HG03378 (cell line): Measurements from ENCODE around the gene TELO2.

ENCODE experiments used
- ATAC-seq: cut with Tn5 transposase; IDR thresholded peaks from one replicate; pipeline ENCODE4 v1.9.1; 2021; ENCODE audit warnings: mild to moderate bottlenecking, moderate library complexity; ENCODE audit not compliant: unreplicated experiment

Gene TELO2

GRCh38 chr16:1492923-1493745 lies at the start of gene TELO2:
Gene TELO2 (plus strand): TSS chr16:1493360. CDS start chr16:1494282, 922 bp downstream.
- peak; percentile 49 for ATAC-seq

GRCh38 chr16:1443403-1443973 lies 49.7 kb upstream of the TELO2 start:
- ATAC-seq = no peak

GRCh38 chr16:1443980-1444729 lies 49.0 kb upstream of the TELO2 start, which contains the start of gene CCDC154:
Gene CCDC154 (minus strand): TSS chr16:1444556. CDS start chr16:1444322, 234 bp downstream.
- no peak for ATAC-seq

- no peak for ATAC-seq
Observed at GRCh38 chr16:1444730-1445517, 48.2 kb upstream of the TELO2 start.

GRCh38 chr16:1445518-1446203 lies 47.5 kb upstream of the TELO2 start:
- ATAC-seq = no peak

- no peak for ATAC-seq
Observed at GRCh38 chr16:1446296-1447080, 46.7 kb upstream of the TELO2 start.

GRCh38 chr16:1447965-1448364 lies 45.2 kb upstream of the TELO2 start:
- ATAC-seq = no peak

- ATAC-seq = no peak
Observed at GRCh38 chr16:1448536-1449116, 44.5 kb upstream of the TELO2 start.

GRCh38 chr16:1449201-1449788 lies 43.9 kb upstream of the TELO2 start:
- no peak for ATAC-seq

GRCh38 chr16:1450218-1450617 lies 42.9 kb upstream of the TELO2 start:
- ATAC-seq = no peak

GRCh38 chr16:1450841-1451240 lies 42.3 kb upstream of the TELO2 start:
- no peak for ATAC-seq

- no peak for ATAC-seq
Observed at GRCh38 chr16:1451702-1452392, 41.3 kb upstream of the TELO2 start.

GRCh38 chr16:1452530-1452929 lies 40.6 kb upstream of the TELO2 start:
- ATAC-seq = no peak

GRCh38 chr16:1453316-1453715 lies 39.8 kb upstream of the TELO2 start:
- ATAC-seq = no peak

GRCh38 chr16:1454561-1454960 lies 38.6 kb upstream of the TELO2 start:
- no peak for ATAC-seq

GRCh38 chr16:1455190-1456171 lies 37.7 kb upstream of the TELO2 start:
- ATAC-seq = no peak

GRCh38 chr16:1456951-1457350 lies 36.2 kb upstream of the TELO2 start:
- no peak for ATAC-seq
